Motor neuron (in vitro differentiated cells): ENCODE data around the gene FAHD1. TPM values are rescaled to one million over a fixed set of nuclear protein-coding genes. Genes with fewer than 3 reads are reported as not detected.

Source experiments
- ATAC-seq, 8 experiments: fragments of 200-7000 bp; cut with Tn5 transposase; replicated peaks in 6 of 8; 2 replicates each; pipeline ENCODE4 v1.8.0; 2021; ENCODE audit warnings: mild to moderate bottlenecking in 8 of 8, moderate library complexity in 8 of 8
- H3K27ac ChIP-seq, 2 donors: fragments of 250-450 bp; sonication (Bioruptor Pico); 2 replicates each; pipeline ENCODE4 v1.9.0; 2021; ENCODE audit warnings: antibody characterized with exemption in 2 of 2, mild to moderate bottlenecking in 2 of 2, moderate library complexity in 1 of 2
- H3K4me1 ChIP-seq, 2 donors: fragments of 250-450 bp; sonication (Bioruptor Pico); replicated peaks in 1 of 2; 2 replicates each; pipeline ENCODE4 v1.6.1; 2021; ENCODE audit warnings: antibody characterized with exemption in 2 of 2, mild to moderate bottlenecking in 2 of 2, moderate library complexity in 1 of 2
- H3K4me3 ChIP-seq, 5 donors: fragments of 250-450 bp; sonication (Bioruptor Pico); 2 replicates each; pipeline ENCODE4 v1.9.0; 2021; ENCODE audit warnings: antibody characterized with exemption in 5 of 5, mild to moderate bottlenecking in 5 of 5, moderate library complexity in 4 of 5
- WGBS, 10 experiments: fragments of 450-650 bp; shearing (Covaris generic); methylation state at CpG; one replicate each; pipeline ENCODE4 v1.0.0; 2022; 5-methylcytosine and 5-hydroxymethylcytosine counted together
- in situ Hi-C, 9 experiments: fragments of 400-800 bp; cut with MboI; loops; one replicate each; pipeline ENCODE4 v1.15.0; 2021; ENCODE audit warnings: low sequenced_read_pairs in 9 of 9, low pct_unique_long_range_greater_than_20kb in 2 of 9; ENCODE audit not compliant: unreplicated experiment in 9 of 9
- total RNA-seq, 8 experiments: library from RNA; unstranded; fragments of 300-600 nt; gene quantifications; 2 replicates each; pipeline versions ENCODE4 v1.2.3 to v1.2.4, GENCODE V29; 2022

The FAHD1 gene
- total RNA-seq, 8 experiments from 2014 or later = 25.1 to 62.0 (median 30.8) TPM

DNA sequence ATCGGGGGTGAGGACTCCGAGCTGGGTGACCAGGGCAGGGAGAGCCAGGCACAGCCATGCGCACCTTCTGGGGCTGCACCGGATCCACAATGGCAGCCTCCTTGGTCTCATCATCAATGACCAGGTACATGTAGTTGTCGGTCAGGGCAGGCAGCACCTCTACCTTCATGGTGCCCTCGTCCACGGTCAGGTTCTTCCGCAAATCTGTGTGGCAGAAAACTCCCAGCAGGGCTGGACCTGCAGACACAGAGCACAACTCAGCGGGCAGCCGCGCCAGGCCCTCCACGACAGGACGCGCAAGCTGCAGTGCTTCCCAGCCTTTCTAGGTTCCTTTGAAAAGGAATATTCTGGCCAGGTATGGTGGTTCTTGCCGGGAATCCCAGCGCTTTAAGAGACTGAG, 4.2 kb upstream of the FAHD1 start:
- H3K4me1 ChIP-seq = peaks cover 6 to 11% of the 10 kb centered on the region in 2 donors
- no peak overlapping the region for H3K4me3 ChIP-seq
- ATAC-seq = no peak
- 80 to 100% (median 99%) methylated on average over 1 to 7 of the region's 16 CpGs; no CpG with 5 or more reads in 4 of the 10 experiments for WGBS, 10 experiments
- H3K27ac ChIP-seq = no peak overlapping the region
- in situ Hi-C loops = no loop called here

DNA sequence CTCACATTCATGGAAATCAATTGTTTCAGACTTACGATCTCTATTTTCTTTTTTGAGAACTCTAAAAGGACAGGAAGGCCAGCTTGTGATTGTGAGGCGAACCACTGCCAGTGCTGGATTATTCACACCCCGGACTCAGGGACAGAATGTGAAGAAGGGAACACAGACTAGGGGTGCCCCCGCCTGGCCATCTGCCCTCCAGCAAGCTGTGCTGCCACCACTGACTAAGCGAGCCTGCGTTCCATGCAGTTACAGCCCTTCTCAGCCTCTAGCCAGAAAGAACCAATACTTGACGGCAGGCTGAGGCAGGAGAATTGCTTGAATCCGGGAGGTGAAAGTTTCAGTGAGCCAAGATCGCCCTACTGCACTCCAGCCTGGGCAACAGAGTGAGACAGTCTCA, 3.2 kb upstream of the FAHD1 start:
- H3K27ac ChIP-seq = no peak overlapping the region
- peaks cover 16 to 19% of the 10 kb centered on the region in 2 donors for H3K4me1 ChIP-seq
- no peak for ATAC-seq
- in situ Hi-C loops = no loop called here
- H3K4me3 ChIP-seq = peak overlapping the region in 1 of 5 donors; percentile 6
- 20 to 100% (median 53%) methylated on average over 1 to 6 of the region's 9 CpGs; no CpG with 5 or more reads in 1 of the 10 experiments for WGBS, 10 experiments

DNA sequence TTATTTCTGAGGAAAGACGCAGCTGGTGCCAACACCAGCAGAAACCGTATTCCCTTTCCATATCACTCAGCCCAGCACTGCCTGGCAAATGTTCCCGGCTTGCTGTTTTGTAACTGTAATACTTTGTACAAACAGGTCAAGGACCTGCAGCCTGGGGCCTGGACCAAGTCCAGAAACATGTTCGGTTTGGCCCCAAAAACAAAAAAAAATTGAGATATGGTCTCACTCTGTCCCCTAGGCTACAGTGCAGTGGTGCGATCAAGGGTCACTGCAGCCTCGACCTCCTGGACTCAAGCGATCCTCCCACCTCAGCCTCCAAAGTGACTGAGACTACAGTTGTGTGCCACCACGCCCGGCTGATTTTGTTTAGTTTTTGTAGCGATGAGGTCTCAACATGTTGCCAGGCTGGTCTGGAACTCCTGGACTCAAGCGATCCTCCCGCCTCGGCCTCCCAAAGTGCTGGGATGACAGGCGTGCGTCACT, 1.6 kb upstream of the FAHD1 start:
- peaks cover 24% of the 10 kb centered on the region in 2 donors for H3K4me1 ChIP-seq
- WGBS, 10 experiments = 50 to 100% (median 87%) methylated on average over 1 to 8 of the region's 15 CpGs; no CpG with 5 or more reads in 1 of the 10 experiments
- H3K4me3 ChIP-seq = peak overlapping the region; percentile 69 to 99 (median 80)
- no peak overlapping the region for H3K27ac ChIP-seq
- ATAC-seq = no peak
- in situ Hi-C loops = no loop called here

DNA sequence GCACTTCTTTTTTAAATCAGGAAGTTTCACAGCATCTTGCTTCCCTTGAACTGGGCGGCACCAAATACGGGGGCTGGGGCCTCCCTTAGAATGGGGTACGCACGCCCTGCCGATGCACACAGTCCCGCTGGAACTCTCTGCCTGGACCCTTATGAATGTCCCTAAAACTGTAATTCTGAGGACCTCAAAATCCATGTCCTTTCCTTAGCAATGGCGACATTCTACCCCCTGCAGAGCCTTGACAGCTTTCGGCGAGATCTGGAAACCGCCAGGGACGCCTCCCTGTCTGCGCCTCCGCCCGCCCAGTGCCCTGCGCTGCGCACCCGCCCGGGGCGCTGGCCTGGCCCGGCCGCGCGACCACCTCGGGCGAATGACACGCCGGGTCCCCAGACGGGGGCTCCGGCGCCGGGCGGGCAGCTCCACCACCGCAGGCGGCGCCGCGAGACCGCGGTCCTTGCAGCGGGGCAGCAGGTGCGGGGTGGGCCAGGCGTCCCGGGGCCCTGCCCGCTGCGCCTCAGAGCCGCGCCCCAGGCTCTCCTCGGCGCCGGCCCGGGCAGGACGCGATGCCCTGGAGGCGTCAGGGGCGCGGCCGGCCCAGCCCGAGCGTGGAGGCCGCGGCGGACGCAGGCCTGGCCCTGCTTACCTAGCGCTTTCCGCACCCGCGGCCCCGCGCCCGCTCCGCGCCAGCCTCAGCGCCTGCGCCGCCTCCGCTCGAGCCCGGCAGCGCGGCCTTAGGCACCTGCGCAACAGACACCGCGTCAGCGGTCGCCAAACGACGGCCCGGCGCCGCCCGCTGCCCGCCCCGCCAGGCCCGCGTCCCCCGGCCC, 929 bp upstream of the FAHD1 start:
- WGBS, 10 experiments = 0 to 25% (median 23%) methylated on average over 4 to 11 of the region's 96 CpGs; no CpG with 5 or more reads in 6 of the 10 experiments
- in situ Hi-C loops = no loop called here
- H3K27ac ChIP-seq = peak overlapping the region; percentile 22 to 65
- peak overlapping the region; percentile 69 to 99 (median 80) for H3K4me3 ChIP-seq
- ATAC-seq = peak; percentile 58 to 73 (median 62)
- H3K4me1 ChIP-seq = peaks cover 24% of the 10 kb centered on the region in 2 donors

DNA sequence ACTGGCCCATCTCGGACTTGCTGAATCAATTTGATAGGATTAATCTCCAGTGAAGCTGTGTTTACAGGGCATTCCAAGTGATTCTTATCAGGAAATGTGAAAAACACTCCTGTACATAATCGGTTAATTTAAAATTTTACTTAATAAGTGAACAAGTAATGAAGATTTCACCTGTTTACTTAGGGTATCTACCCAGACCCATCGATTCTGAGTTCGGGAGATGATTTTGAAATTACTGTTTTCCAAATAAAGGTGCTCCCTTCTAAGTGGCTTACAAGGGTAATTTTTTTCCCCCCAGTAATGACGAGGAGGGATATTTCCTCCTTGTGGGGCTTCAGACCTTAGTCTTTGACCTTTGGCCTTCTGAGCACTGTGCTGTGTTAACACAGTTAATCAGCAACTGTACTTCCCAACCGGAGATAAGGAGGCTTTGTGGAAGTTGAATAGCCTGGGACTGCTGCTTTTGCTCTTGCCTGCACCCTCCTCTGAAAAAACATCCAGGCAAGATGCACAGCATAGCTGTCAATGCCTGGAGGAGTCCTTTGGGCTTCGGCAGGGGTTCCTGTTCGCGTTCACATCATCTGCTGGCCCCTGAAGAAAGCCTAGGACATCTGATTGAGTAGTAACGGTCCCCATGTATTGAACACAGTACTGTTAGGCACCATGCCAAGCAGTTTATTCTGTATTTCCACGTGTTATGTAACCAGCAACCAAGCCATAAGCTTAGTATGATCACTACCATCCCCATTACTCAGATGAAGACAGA, 1.8 kb downstream of the FAHD1 start:
- ATAC-seq = no peak
- Histone ChIP-seq H3K27ac (no peak overlapping the region), H3K4me3 (peak overlapping the region in 4 of 5 donors; percentile 76 to 99 (median 82)), H3K4me1 (peaks cover 24% of the 10 kb centered on the region in 2 donors)
- in situ Hi-C loops = no loop called here
- WGBS, 10 experiments = 68 to 98% (median 78%) methylated on average over 3 to 9 of the region's 11 CpGs

DNA sequence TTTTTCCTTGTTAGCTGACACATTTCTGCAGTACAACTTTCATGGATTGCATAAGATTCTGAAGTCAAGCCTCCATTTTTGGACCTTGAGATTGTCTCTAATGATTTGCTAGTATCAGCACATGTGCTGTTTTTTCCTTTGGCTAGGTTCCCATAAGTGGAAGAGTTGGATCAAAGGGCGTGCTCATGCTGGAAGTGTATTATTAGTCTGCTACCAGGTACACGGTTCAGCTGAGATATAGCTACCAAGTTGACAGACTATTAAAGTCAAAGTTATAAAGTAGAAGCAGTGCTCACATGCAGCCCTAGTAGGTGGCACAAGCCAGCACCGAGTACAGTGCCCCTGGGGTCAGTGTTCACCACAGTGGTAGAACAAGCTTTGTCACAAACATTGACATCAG, 3.2 kb downstream of the FAHD1 start:
- in situ Hi-C loops = no loop called here
- ATAC-seq = no peak
- H3K4me3 ChIP-seq = no peak overlapping the region
- H3K27ac ChIP-seq = no peak overlapping the region
- 14 to 100% (median 91%) methylated on average over 1 to 3 of the region's 3 CpGs; no CpG with 5 or more reads in 4 of the 10 experiments for WGBS, 10 experiments
- peaks cover 22 to 24% of the 10 kb centered on the region in 2 donors for H3K4me1 ChIP-seq

DNA sequence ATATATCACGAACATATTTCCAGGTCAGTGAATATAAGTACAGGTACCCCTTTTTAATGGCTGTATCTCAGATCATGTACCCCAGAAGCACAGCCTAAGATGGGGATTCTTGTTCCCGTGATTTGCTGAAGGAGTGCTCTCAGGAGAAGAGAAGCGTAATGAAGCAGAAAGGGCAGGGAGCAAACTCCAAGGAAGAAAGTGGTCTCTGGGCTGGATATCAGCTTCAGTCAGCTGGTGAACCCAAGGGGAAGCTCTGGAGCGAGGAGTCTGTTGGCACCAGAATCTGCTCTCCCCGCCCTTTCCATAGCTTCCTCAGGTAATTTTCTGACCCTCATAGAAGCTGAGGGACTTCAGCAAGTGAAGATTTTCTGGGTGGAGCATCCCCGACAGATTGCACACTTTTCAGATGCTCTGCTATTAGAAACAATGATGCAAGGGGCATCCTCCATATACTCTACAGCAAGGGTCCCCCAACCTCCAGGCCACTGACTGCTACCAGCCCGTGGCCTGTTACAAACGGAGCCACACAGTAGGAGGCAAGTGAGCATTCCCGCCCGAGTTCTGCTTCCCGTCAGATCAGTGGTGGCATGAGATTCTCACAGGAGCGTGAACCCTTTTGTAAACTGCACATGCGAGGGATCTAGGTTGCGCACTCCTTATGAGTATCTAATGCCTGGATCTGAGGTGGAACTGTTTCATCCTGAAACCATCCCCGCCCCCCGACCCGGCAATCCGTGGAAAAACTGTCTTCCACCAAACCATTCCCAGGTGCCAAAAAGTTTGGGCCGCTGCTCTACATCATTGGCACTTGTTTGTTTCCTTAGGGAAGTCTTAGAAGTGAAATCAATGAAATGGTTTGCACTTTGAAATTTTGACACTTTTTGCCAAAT, 4.4 kb downstream of the FAHD1 start:
- 67 to 100% (median 93%) methylated on average over 1 to 14 of the region's 19 CpGs; no CpG with 5 or more reads in 1 of the 10 experiments for WGBS, 10 experiments
- H3K4me3 ChIP-seq = no peak overlapping the region

DNA sequence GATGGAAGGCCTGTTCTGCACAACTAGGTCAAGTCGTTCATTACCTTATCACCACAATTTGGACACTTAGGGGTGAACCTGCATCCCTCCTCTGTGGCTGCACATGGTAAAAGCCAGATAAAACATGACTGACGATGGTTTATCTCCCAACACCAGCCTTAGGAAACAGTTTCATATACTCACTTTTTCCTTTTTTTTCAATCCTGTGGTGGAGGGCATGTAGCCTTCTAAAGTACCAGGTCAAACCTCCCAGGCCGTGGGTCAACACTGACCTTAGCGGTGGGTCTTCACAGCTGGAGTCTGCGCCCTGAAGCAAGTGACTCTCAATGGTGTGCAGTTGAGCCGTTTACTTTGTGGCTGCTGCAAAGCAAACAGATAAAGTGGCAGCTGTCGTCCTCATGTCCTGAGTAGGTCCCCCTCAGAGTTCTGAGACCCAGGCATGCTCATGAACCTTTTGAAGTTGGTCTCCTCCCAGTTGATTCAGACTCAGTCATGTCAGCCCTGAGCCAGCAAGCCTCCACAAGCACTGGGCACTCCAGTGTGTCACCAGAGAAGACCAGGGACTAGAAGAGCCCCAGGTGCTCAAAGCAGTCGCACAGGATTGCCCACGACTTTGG, 5.9 kb downstream of the FAHD1 start:
- Histone ChIP-seq H3K4me3 (no peak overlapping the region), H3K4me1 (peaks cover 11 to 17% of the 10 kb centered on the region in 2 donors), H3K27ac (no peak overlapping the region)
- ATAC-seq = no peak
- 14 to 93% (median 68%) methylated on average over 1 to 6 of the region's 9 CpGs; no CpG with 5 or more reads in 2 of the 10 experiments for WGBS, 10 experiments
- in situ Hi-C loops = no loop called here

More for the DNA sequence above, 4.4 kb downstream of the FAHD1 start:
- ATAC-seq = no peak
- in situ Hi-C loops = no loop called here
- Histone ChIP-seq H3K4me1 (peaks cover 15 to 19% of the 10 kb centered on the region in 2 donors), H3K27ac (no peak overlapping the region)

DNA sequence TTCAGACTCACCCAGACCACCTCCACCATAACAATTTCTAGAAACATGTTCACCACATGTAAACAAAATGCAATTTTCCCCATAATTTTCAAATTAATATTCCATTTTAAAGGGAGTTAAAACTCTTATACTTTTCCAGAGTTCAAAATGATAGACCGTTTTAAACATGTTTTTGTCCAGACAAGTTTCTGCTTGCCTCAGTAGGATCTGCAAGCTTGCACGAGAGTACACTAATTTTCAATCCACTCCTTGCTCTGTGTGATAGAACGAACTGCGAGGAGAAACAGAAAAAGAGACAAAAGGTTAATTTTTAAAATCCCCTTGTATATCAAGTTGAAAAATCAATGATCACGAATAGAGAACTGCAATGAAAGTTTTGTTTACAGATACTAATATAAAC, 7.1 kb downstream of the FAHD1 start:
- Histone ChIP-seq H3K4me3 (no peak overlapping the region), H3K4me1 (peaks cover 3 to 5% of the 10 kb centered on the region in 2 donors), H3K27ac (no peak overlapping the region)
- WGBS, 10 experiments = 42 to 100% (median 83%) methylated on average over 3 to 5 of the region's 5 CpGs
- ATAC-seq = no peak
- in situ Hi-C loops = no loop called here

DNA sequence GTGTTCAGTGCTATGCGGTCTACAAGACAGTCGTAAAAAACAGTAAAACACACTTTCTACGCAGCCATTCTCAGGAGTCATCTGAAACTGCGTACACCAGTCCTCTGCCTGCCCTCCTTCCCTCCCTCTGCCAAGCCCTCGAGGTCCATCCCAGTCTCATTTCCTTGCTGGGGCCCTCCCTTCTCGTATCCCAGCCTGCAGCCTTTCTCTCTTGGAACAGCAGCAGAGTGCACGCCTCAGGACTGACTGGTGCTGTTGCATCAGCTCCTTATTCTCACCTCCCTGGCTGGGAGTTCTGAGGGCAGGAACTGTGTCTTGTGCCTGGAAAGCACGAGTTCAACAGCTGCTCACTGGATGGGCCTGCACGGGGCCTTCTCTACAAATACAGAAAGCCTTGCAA, 12.5 kb downstream of the FAHD1 start:
- H3K27ac ChIP-seq = no peak overlapping the region
- in situ Hi-C loops = no loop called here
- H3K4me1 ChIP-seq = peaks cover 0 to 6% of the 10 kb centered on the region in 2 donors
- WGBS, 10 experiments = 5 to 81% (median 50%) methylated on average over 1 to 9 of the region's 9 CpGs
- H3K4me3 ChIP-seq = no peak overlapping the region
- peak; percentile 88 to 99 (median 96) for ATAC-seq

DNA sequence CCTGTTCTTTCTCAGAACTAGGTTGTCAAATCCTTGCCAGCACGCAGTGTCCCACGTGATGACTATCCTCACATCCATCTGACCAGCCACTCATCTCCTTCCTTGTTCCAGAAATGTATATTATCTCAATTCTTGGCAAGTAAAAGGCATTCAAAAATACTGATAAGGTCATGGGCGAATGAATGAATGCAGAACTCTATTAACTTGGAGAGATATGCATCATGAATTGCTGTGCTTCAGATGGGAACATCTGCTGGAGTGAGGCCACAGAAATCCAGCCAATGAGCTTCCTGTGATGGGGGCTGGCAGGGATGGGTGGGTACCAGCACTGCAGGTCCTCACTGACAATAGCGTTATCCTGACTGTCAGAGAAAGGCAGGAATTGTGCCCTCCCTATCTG, 19.0 kb downstream of the FAHD1 start:
- WGBS, 10 experiments = 0 to 60% (median 33%) methylated on average over 1 to 4 of the region's 4 CpGs; no CpG with 5 or more reads in 3 of the 10 experiments

DNA sequence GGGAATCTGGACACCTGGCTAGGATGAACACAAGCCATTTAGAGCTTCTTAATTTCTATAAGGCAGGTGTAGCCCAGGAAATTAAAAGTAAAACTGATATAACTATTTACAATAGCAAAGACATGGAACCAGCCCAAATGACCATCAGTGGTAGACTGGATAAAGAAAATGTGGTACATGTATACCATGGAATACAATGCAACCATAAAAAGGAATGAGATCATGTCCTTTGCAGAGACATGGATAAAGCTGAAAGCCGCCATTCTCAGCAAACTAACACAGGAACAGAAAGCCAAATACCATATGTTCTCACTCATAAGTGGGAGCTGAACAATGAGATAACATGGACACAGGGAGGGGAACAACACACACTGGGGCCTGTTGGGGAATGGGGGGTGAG, 19.4 kb downstream of the FAHD1 start:
- in situ Hi-C loops = no loop called here

More for the DNA sequence above, 19.0 kb downstream of the FAHD1 start:
- Histone ChIP-seq H3K4me1 (no peaks in the 10 kb centered on the region), H3K27ac (no peak overlapping the region), H3K4me3 (no peak overlapping the region)
- ATAC-seq = peak in 2 of 8 experiments; percentile 31 to 41
- in situ Hi-C loops = no loop called here

More for the DNA sequence above, 19.4 kb downstream of the FAHD1 start:
- 0 to 100% (median 42%) methylated on average over 1 of the region's 1 CpG; no CpG with 5 or more reads in 5 of the 10 experiments for WGBS, 10 experiments
- no peak overlapping the region for H3K4me3 ChIP-seq
- H3K4me1 ChIP-seq = no peaks in the 10 kb centered on the region
- ATAC-seq = no peak
- H3K27ac ChIP-seq = no peak overlapping the region
